ENCODE measurements around the gene PWP1.
A peak's percentile ranks its signal among the peaks of the same experiment; 100 is the strongest.

The PWP1 gene

GRCh38 chr12:107748472-107748871 lies 62.9 kb downstream of the PWP1 start:
- no peaks in the 10 kb centered on the region for H3K9me3 Mint-ChIP-seq
- DNase-seq (ENCODE audit: low spot score in 2 of 2) (no peak), ATAC-seq (no peak)
- no peaks in the 10 kb centered on the region for H3K4me1 Mint-ChIP-seq
- peaks cover 36% of the 10 kb centered on the region for H3K36me3 Mint-ChIP-seq
- H3K27ac Mint-ChIP-seq: no peak overlapping the region
- H3K4me3 Mint-ChIP-seq: no peak overlapping the region

- Mint-ChIP-seq H3K4me1 (no peaks in the 10 kb centered on the region), H3K4me3 (no peak overlapping the region), H3K9me3 (no peaks in the 10 kb centered on the region), H3K36me3 (peaks cover 30% of the 10 kb centered on the region), H3K27ac (no peak overlapping the region)
- ATAC-seq (no peak), DNase-seq (ENCODE audit: low spot score in 2 of 2) (no peak)
These were observed 63.5 kb downstream of the PWP1 start for GRCh38 chr12:107749083-107749482.

- H3K27ac Mint-ChIP-seq: peak overlapping the region; percentile 87
- H3K4me3 Mint-ChIP-seq: peak overlapping the region; percentile 84
- H3K36me3 Mint-ChIP-seq: peaks cover 6% of the 10 kb centered on the region
- peaks cover 14% of the 10 kb centered on the region for H3K4me1 Mint-ChIP-seq
- DNase-seq (ENCODE audit: low spot score in 2 of 2) (no peak), ATAC-seq (peak; percentile 65)
- H3K9me3 Mint-ChIP-seq: peaks cover 3% of the 10 kb centered on the region
These were observed 73.8 kb downstream of the PWP1 start for GRCh38 chr12:107759410-107759809.

- peak; percentile 12 to 71 for DNase-seq (ENCODE audit: low spot score in 2 of 2)
- ATAC-seq: peak; percentile 33
- Mint-ChIP-seq H3K4me3 (peak overlapping the region; percentile 84), H3K36me3 (peaks cover 6% of the 10 kb centered on the region), H3K4me1 (peaks cover 14% of the 10 kb centered on the region), H3K9me3 (peaks cover 3% of the 10 kb centered on the region), H3K27ac (peak overlapping the region; percentile 87)
These were observed 74.7 kb downstream of the PWP1 start for GRCh38 chr12:107760207-107760808.

- Mint-ChIP-seq H3K4me3 (peak within 1 kb of the TSS; percentile 84), H3K9me3 (peaks cover 3% of the 10 kb centered on the region), H3K36me3 (peaks cover 6% of the 10 kb centered on the region), H3K27ac (peak within 1 kb of the TSS; percentile 87), H3K4me1 (peaks cover 14% of the 10 kb centered on the region)
- peak; percentile 88 to 92 for DNase-seq (ENCODE audit: low spot score in 2 of 2)
- peak; percentile 93 for ATAC-seq
These were observed 75.4 kb downstream of the PWP1 start, which contains the start of gene PRDM4 for GRCh38 chr12:107760809-107761501. PRDM4 (minus strand) TSS chr12:107761137; CDS start chr12:107760515, 622 bp downstream.

GRCh38 chr12:107761502-107761904 lies 75.9 kb downstream of the PWP1 start:
- ATAC-seq (no peak), DNase-seq (ENCODE audit: low spot score in 2 of 2) (no peak)
- peak overlapping the region; percentile 84 for H3K4me3 Mint-ChIP-seq
- H3K36me3 Mint-ChIP-seq: peaks cover 6% of the 10 kb centered on the region
- peaks cover 14% of the 10 kb centered on the region for H3K4me1 Mint-ChIP-seq
- H3K27ac Mint-ChIP-seq: peak overlapping the region; percentile 87
- peaks cover 3% of the 10 kb centered on the region for H3K9me3 Mint-ChIP-seq

All from stimulated activated effector memory CD8-positive, alpha-beta T cell treated with anti-CD3 and anti-CD28 coated beads, Interleukin-12 subunit alpha, Interleukin-12 subunit beta, amount 100 ng/mL, for 72 hours (primary cell).